HL-60 (cell line): ENCODE data around the gene CEP76.

Experiments
- DNase-seq, 2 experiments: peaks; one replicate each; pipeline ENCODE4 v3.0.0-alpha.2; 2010 to 2020; ENCODE audit warnings: low read depth in 1 of 2, low spot score in 1 of 2
- H3K27ac ChIP-seq: fragments of 250-450 bp; sonication (Bioruptor Pico); replicated peaks from 2 replicates; pipeline ENCODE4 v1.5.1; 2020; ENCODE audit warnings: mild to moderate bottlenecking, moderate library complexity
- H3K27me3 ChIP-seq: fragments of 250-450 bp; sonication (Bioruptor Pico); 2 replicates; pipeline ENCODE4 v1.5.1; 2021; ENCODE audit warnings: mild to moderate bottlenecking, moderate library complexity; ENCODE audit not compliant: insufficient read depth, poor library complexity, severe bottlenecking
- H3K4me3 ChIP-seq: replicated peaks from 2 replicates; pipeline ENCODE4 v1.5.1; 2011; ENCODE audit warnings: mild to moderate bottlenecking, control low read depth, low read length; ENCODE audit not compliant: insufficient read depth
- GABPA ChIP-seq: IDR thresholded peaks from 2 replicates; pipeline ENCODE4 v1.6.1; 2012; ENCODE audit warnings: low read depth
- POLR2AphosphoS5 ChIP-seq: IDR thresholded peaks from 2 replicates; pipeline ENCODE4 v1.6.1; 2012; ENCODE audit warnings: low read depth
- SPI1 ChIP-seq: IDR thresholded peaks from 2 replicates; pipeline ENCODE4 v1.6.1; 2012; ENCODE audit warnings: low read depth, mild to moderate bottlenecking, borderline replicate concordance
- TF ChIP-seq, protein P1 (sequence below): IDR thresholded peaks from 2 replicates; pipeline ENCODE4 v1.6.1; 2012; ENCODE audit warnings: low read depth; ENCODE audit not compliant: insufficient replicate concordance
- TF ChIP-seq, protein P2 (sequence below): IDR thresholded peaks from one replicate; pipeline ENCODE4 v1.5.1; 2011; ENCODE audit warnings: low read length, control low read depth, inconsistent platforms; ENCODE audit not compliant: insufficient read depth

Gene CEP76

DNA sequence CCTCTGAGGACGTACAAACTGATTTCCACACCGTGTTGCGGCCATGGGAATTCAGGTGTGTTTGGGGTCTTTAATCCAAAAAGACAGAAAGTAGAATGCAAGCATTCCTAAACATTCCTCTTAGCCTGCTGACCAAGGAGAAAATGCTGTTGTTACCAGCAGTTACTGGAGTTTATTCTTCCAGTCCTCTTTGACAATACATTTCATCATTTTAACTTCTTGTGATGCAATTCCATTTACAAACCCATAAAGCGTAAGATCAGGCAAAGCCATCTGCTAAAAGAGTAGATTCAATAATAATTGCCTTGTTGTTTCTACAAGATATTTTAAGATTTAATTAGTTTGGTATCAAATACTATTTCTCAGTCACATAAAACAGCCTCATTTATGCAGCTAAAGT, 77.3 kb downstream of the CEP76 start:
- Histone ChIP-seq H3K27ac (no peak overlapping the region), H3K27me3 (peaks cover 8% of the 10 kb centered on the region), H3K4me3 (no peak overlapping the region)
- no peak for DNase-seq
- no peak for TF ChIP-seq SPI1
- TF ChIP-seq, protein P1, sequence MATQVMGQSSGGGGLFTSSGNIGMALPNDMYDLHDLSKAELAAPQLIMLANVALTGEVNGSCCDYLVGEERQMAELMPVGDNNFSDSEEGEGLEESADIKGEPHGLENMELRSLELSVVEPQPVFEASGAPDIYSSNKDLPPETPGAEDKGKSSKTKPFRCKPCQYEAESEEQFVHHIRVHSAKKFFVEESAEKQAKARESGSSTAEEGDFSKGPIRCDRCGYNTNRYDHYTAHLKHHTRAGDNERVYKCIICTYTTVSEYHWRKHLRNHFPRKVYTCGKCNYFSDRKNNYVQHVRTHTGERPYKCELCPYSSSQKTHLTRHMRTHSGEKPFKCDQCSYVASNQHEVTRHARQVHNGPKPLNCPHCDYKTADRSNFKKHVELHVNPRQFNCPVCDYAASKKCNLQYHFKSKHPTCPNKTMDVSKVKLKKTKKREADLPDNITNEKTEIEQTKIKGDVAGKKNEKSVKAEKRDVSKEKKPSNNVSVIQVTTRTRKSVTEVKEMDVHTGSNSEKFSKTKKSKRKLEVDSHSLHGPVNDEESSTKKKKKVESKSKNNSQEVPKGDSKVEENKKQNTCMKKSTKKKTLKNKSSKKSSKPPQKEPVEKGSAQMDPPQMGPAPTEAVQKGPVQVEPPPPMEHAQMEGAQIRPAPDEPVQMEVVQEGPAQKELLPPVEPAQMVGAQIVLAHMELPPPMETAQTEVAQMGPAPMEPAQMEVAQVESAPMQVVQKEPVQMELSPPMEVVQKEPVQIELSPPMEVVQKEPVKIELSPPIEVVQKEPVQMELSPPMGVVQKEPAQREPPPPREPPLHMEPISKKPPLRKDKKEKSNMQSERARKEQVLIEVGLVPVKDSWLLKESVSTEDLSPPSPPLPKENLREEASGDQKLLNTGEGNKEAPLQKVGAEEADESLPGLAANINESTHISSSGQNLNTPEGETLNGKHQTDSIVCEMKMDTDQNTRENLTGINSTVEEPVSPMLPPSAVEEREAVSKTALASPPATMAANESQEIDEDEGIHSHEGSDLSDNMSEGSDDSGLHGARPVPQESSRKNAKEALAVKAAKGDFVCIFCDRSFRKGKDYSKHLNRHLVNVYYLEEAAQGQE, result no peak
- no peak for TF ChIP-seq POLR2AphosphoS5
- TF ChIP-seq, protein P2, sequence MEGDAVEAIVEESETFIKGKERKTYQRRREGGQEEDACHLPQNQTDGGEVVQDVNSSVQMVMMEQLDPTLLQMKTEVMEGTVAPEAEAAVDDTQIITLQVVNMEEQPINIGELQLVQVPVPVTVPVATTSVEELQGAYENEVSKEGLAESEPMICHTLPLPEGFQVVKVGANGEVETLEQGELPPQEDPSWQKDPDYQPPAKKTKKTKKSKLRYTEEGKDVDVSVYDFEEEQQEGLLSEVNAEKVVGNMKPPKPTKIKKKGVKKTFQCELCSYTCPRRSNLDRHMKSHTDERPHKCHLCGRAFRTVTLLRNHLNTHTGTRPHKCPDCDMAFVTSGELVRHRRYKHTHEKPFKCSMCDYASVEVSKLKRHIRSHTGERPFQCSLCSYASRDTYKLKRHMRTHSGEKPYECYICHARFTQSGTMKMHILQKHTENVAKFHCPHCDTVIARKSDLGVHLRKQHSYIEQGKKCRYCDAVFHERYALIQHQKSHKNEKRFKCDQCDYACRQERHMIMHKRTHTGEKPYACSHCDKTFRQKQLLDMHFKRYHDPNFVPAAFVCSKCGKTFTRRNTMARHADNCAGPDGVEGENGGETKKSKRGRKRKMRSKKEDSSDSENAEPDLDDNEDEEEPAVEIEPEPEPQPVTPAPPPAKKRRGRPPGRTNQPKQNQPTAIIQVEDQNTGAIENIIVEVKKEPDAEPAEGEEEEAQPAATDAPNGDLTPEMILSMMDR, result no peak
- TF ChIP-seq GABPA, result no peak
